Measurements from ENCODE around the gene CDON. TPM values are rescaled to one million over a fixed set of nuclear protein-coding genes. Genes with fewer than 3 reads are reported as not detected.

Gene CDON
- total RNA-seq, 6 donors from 2014 or later: 4.0 to 24.2 (median 13.5) TPM

GRCh38 chr11:126102436-126102981 is 39.8 kb upstream of the CDON start:
- peaks cover 3 to 20% (median 8%) of the 10 kb centered on the region in 4 donors for H3K4me1 ChIP-seq
- H3K36me3 ChIP-seq: no peaks in the 10 kb centered on the region
- H3K27me3 ChIP-seq: no peaks in the 10 kb centered on the region
- ATAC-seq (ENCODE audit: low FRiP score in 2 of 2): peak; percentile 67 to 69
- no peak overlapping the region for H3K4me3 ChIP-seq
- no peak for TF ChIP-seq POLR2AphosphoS5 (IDR thresholded peaks at IDR 0.05)
- TF ChIP-seq CTCF (IDR thresholded peaks at IDR 0.05): no peak
- no peak for TF ChIP-seq POLR2A (IDR thresholded peaks at IDR 0.05)
- no peaks in the 10 kb centered on the region for H3K9me3 ChIP-seq
- 35 to 43% methylated on average over 6 to 7 of the region's 7 CpGs for WGBS, 2 donors
- H3K27ac ChIP-seq: peak overlapping the region; percentile 57 to 75 (median 64)
- peak in 1 of 2 donors; percentile 77 for DNase-seq

- H3K27ac ChIP-seq: peak overlapping the region; percentile 57 to 75 (median 64)
- WGBS, 2 donors: 62 to 81% methylated on average over 5 of the region's 5 CpGs
- no peak overlapping the region for H3K4me3 ChIP-seq
- H3K9me3 ChIP-seq: no peaks in the 10 kb centered on the region
- DNase-seq (no peak), ATAC-seq (ENCODE audit: low FRiP score in 2 of 2) (no peak)
- no peak for TF ChIP-seq POLR2AphosphoS5 (IDR thresholded peaks at IDR 0.05)
- no peak for TF ChIP-seq EP300 (IDR thresholded peaks at IDR 0.05)
- no peak for TF ChIP-seq POLR2A (IDR thresholded peaks at IDR 0.05)
- TF ChIP-seq CTCF (IDR thresholded peaks at IDR 0.05): no peak
- H3K4me1 ChIP-seq: peaks cover 3 to 20% (median 8%) of the 10 kb centered on the region in 4 donors
- H3K27me3 ChIP-seq: no peaks in the 10 kb centered on the region
- H3K36me3 ChIP-seq: no peaks in the 10 kb centered on the region
Measured at GRCh38 chr11:126101930-126102283, 39.2 kb upstream of the CDON start.

GRCh38 chr11:126101251-126101929 is 38.7 kb upstream of the CDON start:
- ATAC-seq (ENCODE audit: low FRiP score in 2 of 2) (no peak), DNase-seq (no peak)
- 80 to 82% methylated on average over 8 to 11 of the region's 11 CpGs for WGBS, 2 donors
- Histone ChIP-seq H3K27me3 (no peaks in the 10 kb centered on the region), H3K36me3 (no peaks in the 10 kb centered on the region), H3K4me3 (no peak overlapping the region), H3K27ac (peak overlapping the region; percentile 57 to 75 (median 64)), H3K9me3 (no peaks in the 10 kb centered on the region), H3K4me1 (peaks cover 3 to 20% (median 8%) of the 10 kb centered on the region in 4 donors)
- TF ChIP-seq EP300 (IDR thresholded peaks at IDR 0.05) (no peak), CTCF (IDR thresholded peaks at IDR 0.05) (no peak), POLR2A (IDR thresholded peaks at IDR 0.05) (no peak), POLR2AphosphoS5 (IDR thresholded peaks at IDR 0.05) (no peak)

GRCh38 chr11:126100716-126101115 is 38.0 kb upstream of the CDON start:
- Histone ChIP-seq H3K27me3 (no peaks in the 10 kb centered on the region), H3K9me3 (no peaks in the 10 kb centered on the region), H3K4me3 (peak overlapping the region in 1 of 4 donors; percentile 14), H3K4me1 (peaks cover 3 to 20% (median 8%) of the 10 kb centered on the region in 4 donors), H3K36me3 (no peaks in the 10 kb centered on the region), H3K27ac (no peak overlapping the region)
- DNase-seq (no peak), ATAC-seq (ENCODE audit: low FRiP score in 2 of 2) (no peak)
- WGBS, 2 donors: 73 to 79% methylated on average over 5 of the region's 5 CpGs
- TF ChIP-seq CTCF (IDR thresholded peaks at IDR 0.05): no peak
- no peak for TF ChIP-seq POLR2A (IDR thresholded peaks at IDR 0.05)
- TF ChIP-seq EP300 (IDR thresholded peaks at IDR 0.05): no peak
- TF ChIP-seq POLR2AphosphoS5 (IDR thresholded peaks at IDR 0.05): no peak
